HCT116 (cell line): ENCODE results near the gene PARD6G. TPM values are rescaled to one million over a fixed set of nuclear protein-coding genes. Genes with fewer than 3 reads are reported as not detected.

Source experiments
- ATAC-seq: fragments of 200-7000 bp; cut with Tn5 transposase; 2 replicates; pipeline ENCODE4 v1.9.1; 2020; ENCODE audit warnings: mild to moderate bottlenecking, moderate library complexity
- BruUV-seq: library from RNA; stranded (reverse); fragments of 400-500 nt; replicated peaks from 2 replicates; lab custom pipeline; 2021; lab: Mats Ljungman, UMichigan
- CTCF ChIA-PET: fragments of 300-600 bp; sonication (Branson Sonifier 250); formaldehyde crosslinking; loops from one replicate; lab custom pipeline; 2021; ENCODE audit warnings: antibody characterized with exemption; lab: Charles Lee
- POLR2A ChIA-PET: fragments of 300-600, 350-600 bp; sonication (Branson Sonifier 250); formaldehyde crosslinking; loops from one replicate; lab custom pipeline; 2021; ENCODE audit warnings: antibody characterized with exemption; lab: Charles Lee
- RAD21 ChIA-PET, 2 experiments: fragments of 300-600 bp; sonication (Branson Sonifier 250); formaldehyde crosslinking; loops; one replicate each; lab custom pipeline; 2023; ENCODE audit warnings: low total read pairs in 2 of 2; ENCODE audit not compliant: uncharacterized antibody in 2 of 2, unreplicated experiment in 2 of 2, low non-redundant PET in 1 of 2; lab: Charles Lee
- DNase-seq: peaks from one replicate; pipeline ENCODE4 v3.0.0-alpha.2; 2010; ENCODE audit warnings: low read depth, low spot score
- H2AFZ ChIP-seq: fragments of 200-600 bp; shearing (Covaris generic), sonication (generic); 2 replicates; pipeline ENCODE4 v1.6.1; 2017; ENCODE audit warnings: low read depth, mixed run types, mixed read lengths, antibody characterized with exemption, low read length; ENCODE audit not compliant: poor library complexity, severe bottlenecking
- H3K27ac ChIP-seq: 2 replicates; pipeline ENCODE4 v1.5.1; 2012; ENCODE audit warnings: low read depth, low read length
- H3K27me3 ChIP-seq: fragments of 200-600 bp; sonication (generic); 2 replicates; pipeline ENCODE4 v1.6.1; 2016; ENCODE audit warnings: mixed run types, low read length, mixed read lengths; ENCODE audit not compliant: insufficient read depth
- H3K36me3 ChIP-seq, 2 experiments: fragments of 200-500 bp in 1 of 2; fragments of 200-600 bp in 1 of 2; sonication (Bioruptor generic) in 1 of 2; sonication (generic) in 1 of 2; 2 replicates each; pipeline versions ENCODE4 v1.5.1 to v1.6.1; 2014 to 2016; ENCODE audit warnings: low read length in 2 of 2, inconsistent platforms in 1 of 2, mixed read lengths in 1 of 2, mixed run types in 1 of 2; ENCODE audit not compliant: insufficient read depth in 2 of 2, control insufficient read depth in 1 of 2
- H3K4me1 ChIP-seq, 2 experiments: fragments of 200-600 bp in 1 of 2; sonication (generic) in 1 of 2; 2 replicates each; pipeline versions ENCODE4 v1.5.1 to v1.6.1; 2012 to 2017; ENCODE audit warnings: low read length in 2 of 2, inconsistent platforms in 1 of 2, mild to moderate bottlenecking in 1 of 2, mixed read lengths in 1 of 2, mixed run types in 1 of 2, moderate library complexity in 1 of 2; ENCODE audit not compliant: insufficient read depth in 2 of 2, control insufficient read depth in 1 of 2
- H3K4me2 ChIP-seq: fragments of 200-600 bp; sonication (generic); 2 replicates; pipeline ENCODE4 v1.6.1; 2017; ENCODE audit warnings: mixed run types, low read length, mixed read lengths
- H3K4me3 ChIP-seq, 2 experiments: fragments of 200-600 bp in 1 of 2; sonication (generic) in 1 of 2; replicated peaks in 1 of 2; 2 replicates each; pipeline ENCODE4 v1.5.1; 2011 to 2016; ENCODE audit warnings: low read length in 2 of 2, control low read depth in 1 of 2, low read depth in 1 of 2, mild to moderate bottlenecking in 1 of 2, mixed read lengths in 1 of 2, mixed run types in 1 of 2
- H3K79me2 ChIP-seq: fragments of 200-600 bp; sonication (generic); 2 replicates; pipeline ENCODE4 v1.6.1; 2017; ENCODE audit warnings: mild to moderate bottlenecking, mixed run types, low read length, moderate library complexity, mixed read lengths; ENCODE audit not compliant: insufficient read depth
- H3K9ac ChIP-seq: fragments of 200-600 bp; sonication (generic); 2 replicates; pipeline ENCODE4 v1.6.1; 2016; ENCODE audit warnings: low read length, mixed read lengths
- H3K9me2 ChIP-seq: fragments of 200-600 bp; sonication (generic), shearing (Covaris generic); 2 replicates; pipeline ENCODE4 v1.6.1; 2017; ENCODE audit warnings: mixed run types, mild to moderate bottlenecking, moderate library complexity; ENCODE audit not compliant: insufficient read depth
- H3K9me3 ChIP-seq, 2 experiments: fragments of 200-500 bp in 1 of 2; fragments of 200-600 bp in 1 of 2; sonication (Bioruptor generic) in 1 of 2; sonication (generic) in 1 of 2; 2 replicates each; pipeline ENCODE4 v1.6.1; 2014 to 2017; ENCODE audit warnings: low read length in 2 of 2, mixed read lengths in 2 of 2, inconsistent platforms in 1 of 2, low read depth in 1 of 2, mild to moderate bottlenecking in 1 of 2, mixed run types in 1 of 2, moderate library complexity in 1 of 2; ENCODE audit not compliant: control insufficient read depth in 1 of 2, insufficient read depth in 1 of 2
- H4K20me1 ChIP-seq: fragments of 200-600 bp; sonication (generic), shearing (Covaris generic); 2 replicates; pipeline ENCODE4 v1.6.1; 2017; ENCODE audit warnings: mixed run types, mild to moderate bottlenecking, moderate library complexity; ENCODE audit not compliant: insufficient read depth
- CBX3 ChIP-seq: IDR thresholded peaks from 2 replicates; pipeline ENCODE4 v1.6.1; 2012; ENCODE audit warnings: low read depth
- EGR1 ChIP-seq: IDR thresholded peaks from 2 replicates; pipeline ENCODE4 v1.6.1; 2012; ENCODE audit warnings: low read depth
- EZH2 ChIP-seq: fragments of 200-600 bp; sonication (generic); IDR thresholded peaks from 2 replicates; pipeline ENCODE4 v1.6.1; 2017; ENCODE audit warnings: antibody characterized with exemption, mixed run types
- EZH2phosphoT487 ChIP-seq: fragments of 200-600 bp; IDR thresholded peaks from 2 replicates; pipeline ENCODE4 v1.6.1; 2018; ENCODE audit warnings: antibody characterized with exemption, borderline replicate concordance
- FOSL1 ChIP-seq: IDR thresholded peaks from 2 replicates; pipeline ENCODE4 v1.6.1; 2012; ENCODE audit warnings: low read depth
- JUND ChIP-seq: IDR thresholded peaks from 2 replicates; pipeline ENCODE4 v1.6.1; 2012
- POLR2A ChIP-seq: IDR thresholded peaks from 2 replicates; pipeline ENCODE4 v1.7.0; 2011; ENCODE audit warnings: borderline replicate concordance; ENCODE audit not compliant: insufficient read depth, insufficient read length; ENCODE audit errors: extremely low read depth
- SP1 ChIP-seq: IDR thresholded peaks from 2 replicates; pipeline ENCODE4 v1.6.1; 2012; ENCODE audit warnings: low read depth
- intact Hi-C: fragments of 100-400 bp; cut with micrococcal nuclease; formaldehyde crosslinking; loops from 2 replicates; pipeline ENCODE4 v1.10.0; 2022
- total RNA-seq: library from RNA; stranded (reverse); gene quantifications from one replicate; pipeline ENCODE4 v1.2.1, GENCODE V29; 2021; ENCODE audit not compliant: unreplicated experiment
- TF ChIP-seq, protein P1 (sequence below): IDR thresholded peaks from 2 replicates; pipeline ENCODE4 v1.6.1; 2012
- TF ChIP-seq, protein P2 (sequence below), 3 experiments: fragments of 200-600 bp in 1 of 3; sonication (generic) in 1 of 3; IDR thresholded peaks in 2 of 3; conservative IDR thresholded peaks in 1 of 3; 2 replicates each; pipeline ENCODE4 v1.5.1; 2012 to 2017; ENCODE audit warnings: low read depth in 2 of 3, low read length in 2 of 3, antibody characterized with exemption in 1 of 3, borderline replicate concordance in 1 of 3, control low read depth in 1 of 3, mild to moderate bottlenecking in 1 of 3, mixed read lengths in 1 of 3, mixed run types in 1 of 3, moderate library complexity in 1 of 3; ENCODE audit not compliant: insufficient read depth in 1 of 3

Gene PARD6G
- total RNA-seq, 1 experiment from 2014 or later = 12.8 TPM

DNA sequence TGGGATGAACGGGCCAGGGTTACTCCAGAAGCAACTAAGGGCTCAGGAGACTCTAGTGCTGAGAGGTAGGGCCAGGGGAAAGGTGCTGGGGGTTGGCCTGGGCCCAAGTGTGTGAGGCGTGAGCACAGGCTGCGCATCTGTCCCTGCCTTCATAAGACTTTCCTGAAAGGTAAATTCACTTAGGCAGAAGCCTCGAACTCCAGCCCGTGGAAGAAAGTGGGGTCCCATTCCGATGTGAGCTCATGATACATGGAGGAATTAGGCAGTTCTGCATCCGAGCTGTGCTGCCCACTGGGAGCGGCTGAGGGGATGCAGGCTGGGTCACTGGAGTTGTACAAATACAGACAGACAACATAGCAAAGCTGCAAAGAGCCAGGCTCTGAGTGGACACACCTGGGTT lies 16.2 kb downstream of the PARD6G start:
- H3K4me1 ChIP-seq = no peaks in the 10 kb centered on the region
- no peak overlapping the region for H3K4me3 ChIP-seq
- ChIA-PET POLR2A (no interaction called here), RAD21 (no interaction called here), CTCF (no interaction called here)
- BruUV-seq = no TSS peak
- H3K9ac ChIP-seq = no peak overlapping the region
- H3K9me3 ChIP-seq = no peaks in the 10 kb centered on the region
- no peak overlapping the region for H3K4me2 ChIP-seq
- H4K20me1 ChIP-seq = no peaks in the 10 kb centered on the region
- no peaks in the 10 kb centered on the region for H3K9me2 ChIP-seq
- H3K27me3 ChIP-seq = no peaks in the 10 kb centered on the region
- H3K27ac ChIP-seq = no peak overlapping the region
- no peaks in the 10 kb centered on the region for H3K36me3 ChIP-seq
- intact Hi-C loops = no loop called here
- H2AFZ ChIP-seq = no peak overlapping the region
- DNase-seq (no peak), ATAC-seq (no peak)
- H3K79me2 ChIP-seq = no peaks in the 10 kb centered on the region
- TF ChIP-seq EZH2 (no peak), FOSL1 (no peak), EZH2phosphoT487 (no peak), SP1 (no peak), EGR1 (no peak), CBX3 (no peak), POLR2A (no peak), JUND (no peak)
- TF ChIP-seq, protein P1, sequence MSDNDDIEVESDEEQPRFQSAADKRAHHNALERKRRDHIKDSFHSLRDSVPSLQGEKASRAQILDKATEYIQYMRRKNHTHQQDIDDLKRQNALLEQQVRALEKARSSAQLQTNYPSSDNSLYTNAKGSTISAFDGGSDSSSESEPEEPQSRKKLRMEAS = no peak
- TF ChIP-seq, protein P2, sequence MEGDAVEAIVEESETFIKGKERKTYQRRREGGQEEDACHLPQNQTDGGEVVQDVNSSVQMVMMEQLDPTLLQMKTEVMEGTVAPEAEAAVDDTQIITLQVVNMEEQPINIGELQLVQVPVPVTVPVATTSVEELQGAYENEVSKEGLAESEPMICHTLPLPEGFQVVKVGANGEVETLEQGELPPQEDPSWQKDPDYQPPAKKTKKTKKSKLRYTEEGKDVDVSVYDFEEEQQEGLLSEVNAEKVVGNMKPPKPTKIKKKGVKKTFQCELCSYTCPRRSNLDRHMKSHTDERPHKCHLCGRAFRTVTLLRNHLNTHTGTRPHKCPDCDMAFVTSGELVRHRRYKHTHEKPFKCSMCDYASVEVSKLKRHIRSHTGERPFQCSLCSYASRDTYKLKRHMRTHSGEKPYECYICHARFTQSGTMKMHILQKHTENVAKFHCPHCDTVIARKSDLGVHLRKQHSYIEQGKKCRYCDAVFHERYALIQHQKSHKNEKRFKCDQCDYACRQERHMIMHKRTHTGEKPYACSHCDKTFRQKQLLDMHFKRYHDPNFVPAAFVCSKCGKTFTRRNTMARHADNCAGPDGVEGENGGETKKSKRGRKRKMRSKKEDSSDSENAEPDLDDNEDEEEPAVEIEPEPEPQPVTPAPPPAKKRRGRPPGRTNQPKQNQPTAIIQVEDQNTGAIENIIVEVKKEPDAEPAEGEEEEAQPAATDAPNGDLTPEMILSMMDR (IDR thresholded peaks at IDR 0.05 in 2 of 3, conservative IDR thresholded peaks at IDR 0.05 in 1 of 3; ENCODE audit: borderline replicate concordance in 1 of 3, insufficient read depth in 1 of 3, low read depth in 2 of 3, low read length in 2 of 3) = no peak
